Stimulated activated CD4-positive, alpha-beta T cell treated with anti-CD3 and anti-CD28 coated beads, Interleukin-1b, Interleukin-23, amount 100 ng/mL, for 1 hour (primary cell): ENCODE data around the gene GABRR2.

ENCODE experiments used
- DNase-seq, 2 donors: peaks; one replicate each; pipeline ENCODE4 v3.0.0-alpha.2; 2020; ENCODE audit warnings: low read depth in 2 of 2

GABRR2 gene

DNA sequence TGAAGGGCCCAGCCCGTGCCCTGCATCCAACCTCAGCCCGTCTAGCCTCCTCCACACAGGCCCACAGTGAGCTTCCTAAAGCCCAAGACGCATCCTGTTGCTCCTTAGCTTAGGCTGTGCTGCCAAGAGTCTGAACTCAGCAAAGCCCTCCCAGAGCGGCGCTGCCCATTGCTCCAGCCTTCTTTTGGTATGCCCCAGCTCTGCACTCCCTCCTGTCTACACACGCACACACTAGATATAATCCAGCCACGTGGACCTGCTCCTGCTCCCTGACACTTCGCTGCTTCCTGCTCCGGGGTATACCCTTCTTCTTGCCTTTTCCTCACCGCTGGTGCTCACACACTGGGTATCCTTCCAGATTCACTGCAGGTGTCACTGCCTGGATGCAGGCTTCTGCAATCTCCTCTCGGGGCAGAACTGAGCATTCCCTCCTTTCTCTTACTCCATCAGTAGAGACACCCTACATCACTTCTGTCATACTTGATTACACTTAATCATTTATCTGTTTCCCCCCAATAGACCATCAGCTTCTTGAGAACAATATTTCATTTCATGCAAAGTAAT is 23.8 kb downstream of the GABRR2 start:
- no peak for DNase-seq

DNA sequence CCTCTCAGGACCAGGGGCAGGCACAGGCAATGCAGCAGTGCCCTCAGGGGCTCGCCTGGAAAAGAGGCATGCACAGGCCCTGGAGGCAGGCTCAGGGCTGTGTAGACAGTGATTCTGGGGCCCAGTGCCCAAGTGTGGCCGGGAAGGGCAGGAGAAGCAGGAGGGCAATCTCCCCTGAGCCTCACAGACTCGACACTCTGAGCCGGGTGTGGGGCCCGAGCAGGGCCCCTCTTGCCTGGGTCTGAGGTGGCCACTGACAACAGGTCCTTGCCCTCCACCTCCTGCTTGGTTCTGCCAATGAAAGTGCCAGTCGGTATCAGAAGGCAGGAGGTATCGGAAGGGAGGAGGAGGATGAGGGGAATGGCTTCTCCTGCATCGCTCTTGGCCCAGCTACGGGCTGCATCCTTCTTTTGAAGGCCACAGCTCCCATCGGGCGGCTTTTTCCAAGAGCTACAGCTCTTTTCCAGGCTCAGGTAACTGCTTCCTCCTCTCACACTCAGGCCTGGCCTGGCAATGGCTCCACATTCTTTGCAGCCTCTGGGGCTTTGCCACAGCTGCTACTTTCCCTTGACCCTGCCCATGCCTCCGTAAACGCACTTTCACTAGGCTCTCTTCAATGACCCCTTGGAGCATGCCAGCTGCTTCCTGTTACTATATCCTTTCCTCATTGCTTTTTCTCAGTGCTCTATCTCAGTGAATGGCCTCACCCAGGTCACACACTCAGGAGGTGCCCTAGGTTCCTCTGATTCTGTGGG is 24.5 kb downstream of the GABRR2 start:
- DNase-seq, result no peak

DNA sequence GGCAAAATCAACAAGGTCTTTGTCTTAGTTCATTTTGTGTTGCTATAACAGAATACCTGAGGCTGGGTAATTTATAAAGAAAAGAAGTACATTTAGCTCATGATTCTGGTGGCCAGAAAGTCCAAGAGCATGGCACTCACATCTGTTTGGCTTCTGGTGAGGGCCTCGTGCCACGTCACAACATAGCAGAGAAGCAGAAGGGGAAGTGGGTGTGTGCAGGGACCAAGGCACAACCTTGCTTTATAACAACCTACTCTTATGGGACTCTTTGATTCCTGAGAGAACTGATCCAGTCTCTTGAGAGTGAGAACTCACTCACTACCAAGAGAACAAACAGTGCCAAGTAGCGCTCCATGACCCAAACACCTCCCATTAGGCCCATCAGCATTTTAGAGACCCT is 25.4 kb downstream of the GABRR2 start:
- DNase-seq, result no peak

DNA sequence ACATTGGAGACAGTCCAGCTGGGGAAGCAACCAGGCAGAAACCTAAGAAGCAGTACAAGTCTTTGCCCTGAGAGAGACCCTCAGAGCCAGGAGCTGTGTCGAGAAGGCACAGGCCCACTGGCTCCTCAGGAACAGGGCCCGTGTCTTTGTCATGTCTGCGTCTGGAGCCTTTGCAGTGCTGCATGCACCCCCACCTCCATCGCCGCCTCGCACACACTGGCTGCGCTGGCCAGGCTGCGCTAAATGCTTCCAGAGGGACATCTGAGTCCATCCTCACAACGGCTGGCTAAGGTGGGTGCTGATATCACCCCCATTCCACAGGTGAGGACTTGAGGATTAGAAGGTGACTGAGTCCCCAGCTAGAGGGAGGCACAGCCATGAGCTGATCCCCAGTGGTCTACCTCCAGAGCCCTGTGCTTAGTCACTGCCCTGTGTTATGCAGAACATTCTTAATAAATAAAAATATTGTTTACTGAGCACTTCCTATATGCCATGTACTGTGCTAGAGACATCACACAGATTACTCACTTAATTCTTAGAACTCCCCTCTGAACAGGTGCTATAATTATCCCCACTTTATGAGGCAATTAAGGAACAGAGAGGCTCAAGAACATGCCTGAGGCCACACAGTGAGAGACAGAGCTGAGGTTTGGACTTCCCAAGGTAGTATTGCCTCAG is 27.6 kb downstream of the GABRR2 start:
- DNase-seq, result no peak

DNA sequence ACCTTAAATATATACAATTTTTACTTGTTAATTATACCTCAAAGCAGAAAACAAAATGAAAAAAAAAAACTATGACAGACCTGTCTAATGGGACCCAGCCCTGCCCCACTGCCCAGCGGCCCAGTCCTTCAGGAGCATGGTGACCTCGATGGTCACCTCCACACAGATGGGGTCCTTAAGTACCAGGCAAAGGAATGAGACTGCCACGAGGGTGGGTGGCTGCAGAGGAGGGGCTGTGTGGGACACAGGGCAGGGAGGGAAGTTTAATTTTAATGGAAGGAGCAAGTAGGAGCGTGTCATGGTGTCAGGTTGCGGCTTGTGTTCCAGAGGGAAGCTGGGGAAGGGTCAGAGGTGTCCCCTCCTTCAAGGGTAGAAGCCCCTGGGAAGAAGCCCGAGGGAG is 28.6 kb downstream of the GABRR2 start:
- DNase-seq, result no peak

DNA sequence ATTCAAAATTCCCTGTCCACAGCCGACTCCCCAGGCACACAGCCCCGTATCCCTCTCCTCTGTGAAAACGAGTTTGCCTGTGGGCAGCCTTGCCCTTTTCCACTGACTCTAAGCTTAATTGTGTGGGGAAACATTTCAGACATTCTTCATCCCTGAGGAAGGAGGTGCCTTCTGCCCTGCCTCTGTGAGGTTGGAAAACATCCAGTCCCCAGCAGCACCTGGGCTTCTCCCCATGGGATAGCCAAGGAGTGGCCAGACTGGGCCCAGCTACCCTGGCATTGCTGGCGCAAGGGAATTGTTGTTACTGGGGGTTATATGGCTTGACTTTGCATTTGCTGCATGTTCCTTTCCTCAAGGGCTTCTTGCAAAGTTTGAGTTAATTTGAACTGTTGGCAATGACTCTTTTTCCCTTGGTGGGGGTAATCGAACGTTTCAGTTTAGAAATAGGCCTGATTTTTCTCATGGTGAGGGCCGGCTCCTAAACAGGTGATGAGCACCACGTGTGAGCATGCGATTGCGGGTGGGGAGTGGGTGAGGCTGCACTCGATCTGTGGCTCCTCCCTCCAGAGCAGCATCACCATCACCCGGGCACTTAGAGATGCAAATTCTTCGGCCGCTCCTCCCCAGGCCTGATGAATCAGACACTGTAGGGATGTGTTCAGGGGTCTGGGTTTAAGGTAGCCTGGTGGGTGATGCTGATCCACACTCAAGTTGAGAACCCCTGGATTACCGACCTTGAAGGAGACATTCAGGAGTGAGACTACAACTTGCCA is 29.9 kb downstream of the GABRR2 start:
- no peak for DNase-seq

DNA sequence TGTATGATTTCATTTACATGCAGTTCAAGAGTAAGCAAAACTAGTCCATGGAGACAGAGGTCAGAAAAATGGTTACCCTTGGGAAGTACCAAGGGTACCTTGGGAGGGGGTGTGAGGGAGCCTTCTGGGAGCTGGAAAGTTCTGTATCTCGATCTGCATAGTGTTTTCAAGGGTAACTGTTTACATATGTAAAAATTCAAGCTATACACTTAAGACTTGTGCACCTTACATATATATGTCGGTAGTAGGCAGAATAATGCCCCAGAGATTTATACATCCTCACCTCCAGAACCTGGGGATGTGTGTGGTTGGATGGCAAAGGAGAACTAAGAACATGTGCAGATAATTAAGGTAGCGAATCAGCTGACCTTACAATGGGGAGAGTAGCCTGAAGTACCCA is 31.0 kb downstream of the GABRR2 start:
- no peak for DNase-seq

DNA sequence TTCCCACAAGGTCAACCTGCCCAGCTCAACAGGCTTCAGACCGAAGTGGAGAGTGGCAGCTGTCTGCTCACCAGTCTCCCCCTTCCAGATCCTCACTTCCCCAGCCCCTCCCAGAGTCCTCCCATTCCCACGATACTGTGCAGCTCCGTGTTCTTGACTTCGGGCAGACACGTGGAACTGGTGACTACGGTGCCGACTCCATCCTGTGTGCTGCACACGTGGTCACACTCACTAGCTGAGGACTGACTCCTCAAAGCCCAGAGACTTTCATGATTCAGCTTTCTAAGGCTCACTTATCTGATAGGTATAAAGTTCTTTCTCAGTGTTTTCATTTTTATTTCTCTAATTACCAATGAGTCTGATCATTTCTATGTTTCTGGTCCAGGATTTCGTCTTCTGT is 32.4 kb downstream of the GABRR2 start:
- DNase-seq, result no peak

DNA sequence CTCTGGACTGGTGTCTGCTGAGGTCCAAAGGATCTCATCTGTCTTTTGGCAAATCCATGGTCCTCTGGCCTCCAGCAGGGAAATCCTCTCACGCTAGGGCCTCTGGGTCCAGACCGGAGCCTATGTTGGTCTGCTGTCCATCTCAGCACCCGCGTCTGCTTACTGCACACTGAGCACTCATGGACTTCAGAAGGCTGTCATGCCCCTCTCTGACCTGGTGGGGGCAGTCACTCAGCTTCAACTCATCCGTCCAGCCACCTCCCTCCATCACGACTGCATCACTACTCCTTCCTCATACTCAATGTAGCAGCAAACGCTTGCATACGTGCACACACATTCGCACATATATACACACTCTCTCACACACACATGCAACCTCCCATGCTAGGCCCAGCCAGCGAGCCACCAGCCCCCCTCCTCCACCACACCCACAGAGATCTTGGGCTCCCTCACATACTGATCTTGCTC is 33.3 kb downstream of the GABRR2 start:
- no peak for DNase-seq

DNA sequence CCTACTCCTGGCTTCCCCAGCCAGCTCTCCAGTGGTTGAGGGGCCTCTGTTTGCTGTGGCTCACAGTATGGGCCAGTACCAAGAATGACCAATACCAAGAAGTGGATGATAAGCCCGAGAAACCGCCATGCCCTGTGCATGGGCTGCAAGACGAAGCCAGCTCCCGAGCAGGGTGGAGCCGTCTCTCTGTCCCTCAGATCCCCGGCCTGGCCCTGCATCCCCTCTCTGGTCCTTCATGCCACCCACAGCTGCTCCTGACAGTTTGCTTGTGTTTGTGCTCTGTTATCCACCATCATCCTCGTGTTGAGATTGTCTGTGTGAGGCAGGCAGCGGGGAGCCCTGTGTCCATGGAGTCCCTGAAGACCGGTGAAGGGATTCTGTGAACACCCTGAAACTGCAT is 36.1 kb downstream of the GABRR2 start:
- no peak for DNase-seq

DNA sequence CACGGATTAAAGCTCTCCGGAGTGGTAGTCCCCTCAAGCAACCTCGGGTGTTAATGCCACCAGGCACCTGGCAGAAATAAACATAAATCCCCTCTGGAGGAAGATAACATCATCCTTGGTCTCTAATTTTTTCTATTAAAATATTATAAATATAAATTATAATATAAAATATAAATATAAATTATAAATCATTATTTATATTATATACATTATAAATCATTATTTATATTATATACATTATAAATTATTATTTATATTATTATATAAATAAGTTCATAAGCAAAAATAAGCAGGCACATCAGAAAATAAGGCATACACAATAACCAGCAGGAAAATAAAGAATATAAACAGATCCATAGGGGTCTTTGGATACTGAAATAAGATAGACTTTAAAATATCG is 39.2 kb downstream of the GABRR2 start:
- DNase-seq, result no peak

DNA sequence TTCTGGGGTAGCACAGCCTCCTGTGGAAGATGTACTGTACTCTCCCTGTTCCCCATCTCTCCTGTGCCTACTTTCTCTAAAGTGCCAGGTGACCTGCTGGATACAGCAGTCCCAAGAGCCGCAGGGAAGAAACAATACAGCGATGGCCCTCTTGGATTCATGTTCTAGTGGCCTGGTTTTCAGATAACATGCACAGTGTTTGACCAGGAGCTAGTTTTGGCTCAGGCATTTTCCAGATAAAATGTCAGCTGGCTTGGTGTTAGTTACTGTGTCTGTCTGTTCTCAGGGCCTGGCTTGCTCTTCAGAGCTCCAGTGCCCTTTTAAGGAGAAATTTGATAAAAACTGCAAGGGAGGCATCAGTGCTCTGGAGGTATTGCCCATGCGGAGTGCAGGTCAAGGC is 41.3 kb downstream of the GABRR2 start:
- no peak for DNase-seq

DNA sequence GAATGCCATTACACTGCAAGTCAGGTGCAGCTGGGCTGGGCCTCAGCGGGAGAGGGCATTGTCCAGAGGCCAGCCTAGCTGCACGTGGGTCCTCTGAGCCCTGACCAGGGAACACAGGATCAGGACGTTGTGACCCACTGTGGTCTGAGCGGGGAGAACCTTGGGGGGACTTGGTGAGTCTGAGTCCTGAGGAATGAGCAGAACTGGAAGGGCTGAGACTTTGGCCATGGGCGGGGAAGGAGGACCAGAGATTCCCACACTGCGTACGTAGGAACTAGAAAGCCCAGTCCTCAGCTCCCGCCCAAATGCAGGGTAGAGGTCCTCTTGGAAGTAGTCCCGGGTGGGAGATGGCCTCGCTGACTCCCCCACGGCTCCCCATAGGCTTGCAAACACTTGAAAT is 42.5 kb downstream of the GABRR2 start:
- no peak for DNase-seq

DNA sequence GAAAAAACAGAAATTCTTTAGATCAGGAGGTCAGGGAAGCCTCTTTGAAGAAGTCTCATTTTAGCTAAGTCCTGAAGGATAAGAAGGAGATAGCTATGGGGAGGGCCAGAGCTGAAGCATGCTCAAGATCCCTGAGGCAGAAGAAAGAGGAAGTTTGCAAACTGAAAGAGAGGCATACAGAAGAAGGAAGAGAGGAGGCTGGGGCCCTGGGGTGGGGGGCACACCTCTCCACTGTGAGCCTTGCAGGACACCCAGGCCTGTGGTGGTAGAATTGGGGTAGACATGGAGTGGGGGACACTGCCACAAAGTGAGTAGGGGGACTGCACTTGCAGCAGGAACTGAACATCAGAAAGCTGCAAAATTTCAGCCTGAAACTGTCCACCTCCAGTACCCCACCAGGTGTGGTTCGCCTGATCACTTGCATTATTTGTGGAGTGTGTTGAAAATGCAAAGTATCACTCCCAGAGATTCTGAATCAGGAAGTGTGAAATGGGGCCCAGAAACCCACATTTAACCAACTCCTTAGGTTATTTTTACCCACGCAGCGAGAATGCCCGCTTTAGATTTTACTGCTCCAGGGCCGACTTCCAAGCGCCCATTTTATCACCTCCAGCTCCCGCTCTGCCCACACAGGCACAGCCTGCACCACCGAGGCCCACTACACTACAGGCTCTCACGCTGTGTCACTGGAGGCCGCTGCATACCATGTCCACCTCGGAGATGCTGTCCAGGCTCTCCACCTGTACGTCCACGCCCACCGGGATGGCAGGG is 44.0 kb downstream of the GABRR2 start:
- no peak for DNase-seq

DNA sequence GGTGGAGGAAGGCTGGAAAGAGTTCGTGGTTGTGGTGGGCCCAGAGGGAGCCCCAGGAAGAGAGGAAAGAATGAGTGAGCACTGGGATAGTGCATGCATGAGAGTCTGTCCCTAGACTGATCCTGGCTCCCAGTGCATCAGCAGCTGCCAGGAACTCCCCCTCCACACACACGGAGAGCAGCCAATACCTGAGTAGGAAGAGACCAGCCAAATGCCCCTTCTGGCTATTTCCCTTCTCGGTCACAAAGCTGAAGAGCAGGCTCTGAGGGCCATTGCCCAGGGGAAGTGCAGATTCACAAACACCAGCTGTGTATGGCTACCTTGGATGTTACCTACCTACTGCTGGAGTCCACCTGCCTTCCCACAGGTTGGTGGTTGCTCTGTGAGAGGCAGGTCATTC is 45.1 kb downstream of the GABRR2 start:
- DNase-seq, result no peak

DNA sequence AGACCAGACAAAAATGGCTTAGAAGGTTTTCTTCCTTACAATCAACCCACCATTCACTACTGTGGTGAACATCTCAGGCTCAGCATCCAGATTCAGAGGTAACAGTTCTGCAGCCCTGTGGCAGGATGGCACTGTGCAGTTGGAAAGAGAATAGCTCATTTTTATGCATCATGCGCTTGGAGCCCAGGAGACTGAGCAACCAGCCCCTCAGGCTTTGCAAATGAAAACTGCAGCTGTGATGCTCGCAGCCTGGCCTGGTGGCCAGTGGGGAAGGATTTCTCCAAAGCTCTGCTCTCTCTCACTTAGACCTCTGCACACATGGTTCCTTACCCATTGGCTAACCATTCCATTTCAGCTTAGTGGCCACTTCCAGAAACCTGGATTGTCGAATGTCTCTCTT is 45.8 kb downstream of the GABRR2 start:
- DNase-seq, result no peak

DNA sequence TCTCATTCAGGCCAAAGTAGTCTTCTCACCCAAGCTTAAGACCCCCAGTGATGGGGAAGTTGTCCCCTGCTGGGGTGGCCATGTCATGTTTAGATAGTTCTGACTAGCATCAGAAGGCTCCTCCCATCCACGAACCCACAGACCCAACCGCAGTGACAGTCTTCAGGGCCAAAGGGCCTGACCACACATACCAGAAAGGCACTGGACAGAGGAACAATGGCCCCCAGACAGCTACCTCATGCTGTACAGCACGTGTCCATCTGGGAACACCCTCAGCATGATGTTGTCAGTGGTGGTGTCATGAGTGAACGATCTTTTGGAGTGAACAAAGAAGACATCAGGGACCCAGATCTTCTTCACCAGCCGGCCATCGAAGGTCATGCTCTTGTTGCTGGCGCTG is 46.3 kb downstream of the GABRR2 start:
- no peak for DNase-seq

DNA sequence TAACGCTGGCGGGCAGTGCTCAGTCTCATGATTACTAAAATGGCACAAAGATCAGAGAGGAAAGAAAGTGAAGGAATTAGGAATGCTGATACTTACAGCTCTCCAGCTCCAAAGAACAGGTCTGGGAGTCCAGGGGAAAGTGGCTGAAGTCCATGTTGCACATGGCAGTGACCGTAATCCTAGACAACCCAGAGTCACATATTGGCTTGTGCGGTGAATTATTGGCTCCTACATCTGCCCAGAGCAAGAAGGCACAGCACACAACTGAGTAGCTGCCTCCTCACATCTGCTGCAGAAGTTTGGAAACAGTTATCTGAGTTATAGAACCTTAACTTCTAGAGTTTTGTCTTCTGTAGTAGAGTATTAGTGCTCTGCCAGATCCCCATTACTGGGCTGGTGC is 47.2 kb downstream of the GABRR2 start:
- DNase-seq, result no peak

DNA sequence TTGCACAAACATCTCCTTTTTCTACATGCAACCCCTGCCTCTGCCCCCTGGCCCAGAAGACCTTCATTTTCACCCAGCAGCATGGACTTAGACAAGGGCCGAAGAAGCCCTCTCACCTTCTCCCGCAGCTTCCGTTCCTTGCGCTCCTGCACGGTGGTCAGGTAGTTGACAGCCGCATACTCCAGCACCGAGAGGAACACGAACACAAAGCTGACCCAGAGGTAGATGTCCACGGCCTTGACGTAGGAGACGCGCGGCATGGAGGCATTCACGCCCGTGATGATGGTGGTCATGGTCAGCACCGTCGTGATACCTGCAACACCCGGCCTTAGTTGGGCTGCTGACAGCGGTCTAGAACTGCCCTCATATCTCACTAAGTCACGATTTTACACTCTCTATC is 50.8 kb downstream of the GABRR2 start:
- no peak for DNase-seq

DNA sequence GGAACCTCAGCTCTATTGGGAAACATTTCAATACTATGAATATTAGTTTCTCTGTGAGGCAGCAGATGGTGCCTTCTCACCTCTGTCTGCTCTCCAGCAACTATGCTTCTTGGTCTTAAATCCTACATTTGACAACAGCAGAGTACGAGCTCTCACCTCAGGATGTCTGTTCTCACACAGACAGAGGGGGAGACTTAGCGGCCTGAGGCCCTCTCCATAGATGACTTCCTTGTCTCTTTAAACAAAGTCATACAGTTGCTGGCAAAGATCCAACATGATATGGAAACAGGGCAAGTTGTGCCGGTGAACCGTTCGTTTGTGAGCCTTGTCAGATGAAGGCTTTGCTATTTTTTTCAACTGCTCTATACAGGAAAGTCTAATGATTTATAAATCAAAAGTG is 54.3 kb downstream of the GABRR2 start:
- no peak for DNase-seq

DNA sequence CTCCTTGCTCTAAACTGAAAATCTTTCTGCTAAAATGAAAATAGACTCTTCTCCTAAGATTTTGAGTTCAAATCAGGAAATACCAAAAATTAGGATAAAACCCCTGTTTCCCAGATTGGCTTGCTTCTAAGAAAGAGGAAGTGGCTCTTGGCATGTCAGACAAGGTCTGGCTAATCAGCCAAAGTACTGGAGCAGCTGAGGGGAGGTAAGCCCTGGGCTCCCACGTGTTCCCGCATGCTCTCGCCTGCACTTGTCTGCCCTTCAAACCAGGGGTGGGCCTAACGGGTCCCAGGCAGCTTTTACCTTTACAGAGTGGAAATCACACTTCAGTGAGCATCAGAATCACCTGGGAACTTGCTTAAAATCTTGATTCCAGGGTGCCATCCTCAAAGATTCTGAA is 54.8 kb downstream of the GABRR2 start:
- no peak for DNase-seq

DNA sequence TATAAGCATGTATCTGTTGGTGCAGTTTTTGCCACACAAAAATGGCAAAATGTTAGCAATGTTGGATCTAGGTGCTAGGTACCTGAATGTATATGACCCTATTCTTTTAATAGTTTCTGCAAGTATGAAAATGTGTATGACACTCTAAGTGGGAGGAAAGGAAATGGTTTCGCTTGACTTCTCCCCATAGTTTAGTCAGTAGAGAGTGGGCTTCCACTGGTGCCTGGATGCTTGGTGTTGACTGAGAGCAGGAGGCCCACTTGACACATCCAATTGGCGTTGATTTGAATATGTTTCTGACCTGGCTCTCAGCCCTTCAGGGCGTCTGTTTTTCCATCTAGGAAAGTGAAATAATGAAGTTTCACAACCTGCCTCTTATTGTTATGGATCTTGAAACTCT is 56.2 kb downstream of the GABRR2 start:
- no peak for DNase-seq
